Suprapubic skin (tissue), 4 donors: ENCODE results near the gene ASCC1.

Experiments
- CTCF ChIP-seq, 2 donors: fragments of 200-600 bp in 1 of 2; fragments of 450-650 bp in 1 of 2; sonication (generic) in 1 of 2; IDR thresholded peaks; one replicate each; pipeline ENCODE4 v1.5.1; 2016 to 2019; ENCODE audit warnings: antibody characterized with exemption in 2 of 2, mild to moderate bottlenecking in 1 of 2, moderate library complexity in 1 of 2
- EP300 ChIP-seq: sonication (generic); formaldehyde crosslinking; IDR thresholded peaks from one replicate; pipeline ENCODE4 v1.6.1; 2017; ENCODE audit warnings: antibody characterized with exemption
- POLR2A ChIP-seq, 2 donors: fragments of 450-650 bp; IDR thresholded peaks; one replicate each; pipeline ENCODE4 v1.6.1; 2017; ENCODE audit warnings: antibody characterized with exemption in 2 of 2, mild to moderate bottlenecking in 2 of 2, moderate library complexity in 2 of 2
- POLR2AphosphoS5 ChIP-seq, 3 donors: sonication (generic); formaldehyde crosslinking; IDR thresholded peaks; one replicate each; pipeline ENCODE4 v1.6.1; 2017; ENCODE audit warnings: antibody characterized with exemption in 3 of 3

- TF ChIP-seq CTCF (IDR thresholded peaks at IDR 0.05) (no peak), POLR2A (IDR thresholded peaks at IDR 0.05) (no peak), POLR2AphosphoS5 (IDR thresholded peaks at IDR 0.05) (no peak), EP300 (no peak)
Measured at GRCh38 chr10:72068901-72069446, 147.1 kb downstream of the ASCC1 start.
